ENCODE data around the gene THPO. TPM values are rescaled to one million over a fixed set of nuclear protein-coding genes. Genes with fewer than 3 reads are reported as not detected.
"Not testable (repeated sequence)": the region's sequence is repeated elsewhere in the genome, so short reads cannot be mapped to it uniquely, and the experiment has no call there.

The THPO gene
- total and polyA plus RNA-seq, 2 donors (not counting 1 experiment from before 2014, with no cell fraction given) = not detected

DNA sequence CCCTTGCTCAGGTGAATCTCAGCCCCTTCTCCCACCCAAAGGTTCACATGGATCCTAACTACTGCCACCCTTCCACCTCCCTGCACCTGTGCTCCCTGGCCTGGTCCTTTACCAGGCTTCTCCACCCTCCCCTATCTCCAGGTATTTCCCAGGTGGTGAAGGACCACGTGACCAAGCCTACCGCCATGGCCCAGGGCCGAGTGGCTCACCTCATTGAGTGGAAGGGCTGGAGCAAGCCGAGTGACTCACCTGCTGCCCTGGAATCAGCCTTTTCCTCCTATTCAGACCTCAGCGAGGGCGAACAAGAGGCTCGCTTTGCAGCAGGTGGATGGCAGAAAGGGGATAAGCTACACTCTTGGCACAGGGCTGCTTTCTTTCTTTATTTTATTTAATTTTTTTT is 36.1 kb downstream of the THPO start:
- Histone ChIP-seq H3K27me3 (replicated peaks in 1 of 4; ENCODE audit: control extremely low read depth in 1 of 4, control insufficient read depth in 3 of 4, insufficient read depth in 4 of 4, low read length in 3 of 4) (peaks cover 0 to 3% (median 0%) of the 10 kb centered on the region in 4 experiments), H3K36me3 (replicated peaks in 1 of 2; ENCODE audit: control extremely low read depth in 1 of 2, control insufficient read depth in 1 of 2, extremely low read depth in 1 of 2, insufficient read depth in 2 of 2, low read length in 1 of 2) (peaks cover 0 to 4% of the 10 kb centered on the region in 2 experiments), H3K27ac (ENCODE audit: low read length in 2 of 2) (no peak overlapping the region), H3K4me1 (ENCODE audit: control insufficient read depth in 2 of 2, insufficient read depth in 2 of 2, low read length in 2 of 2) (peaks cover 3 to 11% of the 10 kb centered on the region in 2 donors), H3K9ac (ENCODE audit: low read length) (no peak overlapping the region), H4K20me1 (ENCODE audit: control insufficient read depth, insufficient read depth, low read length, poor library complexity, severe bottlenecking) (no peaks in the 10 kb centered on the region), H3K9me3 (ENCODE audit: control extremely low read depth in 1 of 3, control insufficient read depth in 2 of 3, insufficient read depth in 1 of 3, low read length in 2 of 3) (no peaks in the 10 kb centered on the region), H3K4me3 (ENCODE audit: control extremely low read depth in 1 of 5, extremely low read depth in 1 of 5, insufficient read depth in 1 of 5, low read depth in 2 of 5, low read length in 4 of 5) (no peak overlapping the region), H3K79me2 (ENCODE audit: control insufficient read depth, insufficient read depth, low read length) (peaks cover 15% of the 10 kb centered on the region), H2AFZ (ENCODE audit: insufficient read depth, low read depth, low read length, poor library complexity, severe bottlenecking) (no peak overlapping the region), H3K4me2 (replicated peaks; ENCODE audit: low read depth, low read length, poor library complexity, severe bottlenecking) (no peak overlapping the region)
- no peaks in the 10 kb centered on the region for H3K9me3 Mint-ChIP-seq (ENCODE audit: insufficient read depth)
- H3K4me1 Mint-ChIP-seq = peaks cover 17% of the 10 kb centered on the region
- CTCF ChIA-PET = no interaction called here
- intact Hi-C loops (cut with micrococcal nuclease) = no loop called here
- no peak overlapping the region for H3K27ac Mint-ChIP-seq
- ATAC-seq (ENCODE audit: low read depth) (no peak), DNase-seq (no peak)
- POLR2A ChIA-PET = no interaction called here
- no peak overlapping the region for H3K4me3 Mint-ChIP-seq
- TF ChIP-seq, protein P1, sequence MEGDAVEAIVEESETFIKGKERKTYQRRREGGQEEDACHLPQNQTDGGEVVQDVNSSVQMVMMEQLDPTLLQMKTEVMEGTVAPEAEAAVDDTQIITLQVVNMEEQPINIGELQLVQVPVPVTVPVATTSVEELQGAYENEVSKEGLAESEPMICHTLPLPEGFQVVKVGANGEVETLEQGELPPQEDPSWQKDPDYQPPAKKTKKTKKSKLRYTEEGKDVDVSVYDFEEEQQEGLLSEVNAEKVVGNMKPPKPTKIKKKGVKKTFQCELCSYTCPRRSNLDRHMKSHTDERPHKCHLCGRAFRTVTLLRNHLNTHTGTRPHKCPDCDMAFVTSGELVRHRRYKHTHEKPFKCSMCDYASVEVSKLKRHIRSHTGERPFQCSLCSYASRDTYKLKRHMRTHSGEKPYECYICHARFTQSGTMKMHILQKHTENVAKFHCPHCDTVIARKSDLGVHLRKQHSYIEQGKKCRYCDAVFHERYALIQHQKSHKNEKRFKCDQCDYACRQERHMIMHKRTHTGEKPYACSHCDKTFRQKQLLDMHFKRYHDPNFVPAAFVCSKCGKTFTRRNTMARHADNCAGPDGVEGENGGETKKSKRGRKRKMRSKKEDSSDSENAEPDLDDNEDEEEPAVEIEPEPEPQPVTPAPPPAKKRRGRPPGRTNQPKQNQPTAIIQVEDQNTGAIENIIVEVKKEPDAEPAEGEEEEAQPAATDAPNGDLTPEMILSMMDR (IDR thresholded peaks at IDR 0.05) = no peak
- TF ChIP-seq EZH2 (IDR thresholded peaks at IDR 0.05; ENCODE audit: borderline replicate concordance, insufficient read depth, low read depth, low read length, poor library complexity, severe bottlenecking) = no peak
- no peaks in the 10 kb centered on the region for H3K27me3 Mint-ChIP-seq
- WGBS (ENCODE audit: insufficient coverage) = 100% methylated on average over 3 of the region's 7 CpGs

DNA sequence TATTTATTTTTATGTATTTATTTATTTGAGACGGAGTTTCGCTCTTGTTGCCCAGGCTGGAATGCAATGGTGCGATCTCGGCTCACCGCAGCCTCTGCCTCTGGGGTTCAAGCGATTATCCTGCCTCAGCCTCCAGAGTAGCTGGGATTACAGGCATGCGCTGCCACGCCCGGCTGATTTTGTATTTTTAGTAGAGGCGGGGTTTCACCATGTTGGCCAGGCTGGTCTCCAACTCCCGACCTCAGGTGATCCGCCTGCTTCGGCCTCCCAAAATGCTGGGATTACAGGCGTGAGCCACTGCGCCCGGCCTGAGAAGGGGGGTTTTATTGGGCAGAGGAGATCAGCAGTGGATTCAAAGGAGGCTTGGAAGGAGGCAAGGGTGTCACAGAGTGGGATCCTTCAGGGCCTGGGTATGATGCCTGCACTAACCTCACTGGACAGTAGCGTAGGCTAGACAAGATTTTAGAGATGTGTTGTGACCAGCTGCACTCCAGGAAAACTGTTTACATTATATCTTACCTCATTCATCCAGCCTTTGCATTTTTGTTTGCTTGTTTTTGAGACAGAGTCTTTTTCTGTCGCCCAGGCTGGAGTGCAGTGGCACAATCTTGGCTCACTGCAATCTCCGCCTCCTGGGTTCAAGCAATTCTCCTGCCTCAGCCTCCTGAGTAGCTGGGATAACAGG is 38.4 kb downstream of the THPO start:
- H3K4me1 Mint-ChIP-seq = peaks cover 27% of the 10 kb centered on the region
- H3K27me3 Mint-ChIP-seq; H3K9me3 ChIP-seq (ENCODE audit: control extremely low read depth in 1 of 3, control insufficient read depth in 2 of 3, insufficient read depth in 1 of 3, low read length in 2 of 3); H3K4me3 ChIP-seq (ENCODE audit: control extremely low read depth in 1 of 5, extremely low read depth in 1 of 5, insufficient read depth in 1 of 5, low read depth in 2 of 5, low read length in 4 of 5); ATAC-seq (ENCODE audit: low read depth); H3K9ac ChIP-seq (ENCODE audit: low read length); POLR2A ChIA-PET; H4K20me1 ChIP-seq (ENCODE audit: control insufficient read depth, insufficient read depth, low read length, poor library complexity, severe bottlenecking); H3K27me3 ChIP-seq (replicated peaks in 1 of 4; ENCODE audit: control extremely low read depth in 1 of 4, control insufficient read depth in 3 of 4, insufficient read depth in 4 of 4, low read length in 3 of 4); DNase-seq; H3K4me3 Mint-ChIP-seq; CTCF ChIA-PET; H3K4me2 ChIP-seq (replicated peaks; ENCODE audit: low read depth, low read length, poor library complexity, severe bottlenecking); H3K9me3 Mint-ChIP-seq (ENCODE audit: insufficient read depth); H3K27ac ChIP-seq (ENCODE audit: low read length in 2 of 2); H3K27ac Mint-ChIP-seq; H2AFZ ChIP-seq (ENCODE audit: insufficient read depth, low read depth, low read length, poor library complexity, severe bottlenecking); intact Hi-C loops (cut with micrococcal nuclease): not testable (repeated sequence)
- Histone ChIP-seq H3K36me3 (replicated peaks in 1 of 2; ENCODE audit: control extremely low read depth in 1 of 2, control insufficient read depth in 1 of 2, extremely low read depth in 1 of 2, insufficient read depth in 2 of 2, low read length in 1 of 2) (peaks cover 0 to 12% of the 10 kb centered on the region in 2 experiments), H3K79me2 (ENCODE audit: control insufficient read depth, insufficient read depth, low read length) (peaks cover 19% of the 10 kb centered on the region), H3K4me1 (ENCODE audit: control insufficient read depth in 2 of 2, insufficient read depth in 2 of 2, low read length in 2 of 2) (peaks cover 14 to 25% of the 10 kb centered on the region in 2 donors)
- over 99% methylated on average over 16 of the region's 19 CpGs for WGBS (ENCODE audit: insufficient coverage)
